HCT116 (cell line): Measurements from ENCODE around the gene CFDP1. TPM values are rescaled to one million over a fixed set of nuclear protein-coding genes. Genes with fewer than 3 reads are reported as not detected.

ENCODE experiments used
- ATAC-seq: fragments of 200-7000 bp; cut with Tn5 transposase; 2 replicates; pipeline ENCODE4 v1.9.1; 2020; ENCODE audit warnings: mild to moderate bottlenecking, moderate library complexity
- BruUV-seq: library from RNA; stranded (reverse); fragments of 400-500 nt; replicated peaks from 2 replicates; lab custom pipeline; 2021; lab: Mats Ljungman, UMichigan
- CTCF ChIA-PET: fragments of 300-600 bp; sonication (Branson Sonifier 250); formaldehyde crosslinking; loops from one replicate; lab custom pipeline; 2021; ENCODE audit warnings: antibody characterized with exemption; lab: Charles Lee
- POLR2A ChIA-PET: fragments of 300-600, 350-600 bp; sonication (Branson Sonifier 250); formaldehyde crosslinking; loops from one replicate; lab custom pipeline; 2021; ENCODE audit warnings: antibody characterized with exemption; lab: Charles Lee
- RAD21 ChIA-PET, 2 experiments: fragments of 300-600 bp; sonication (Branson Sonifier 250); formaldehyde crosslinking; loops; one replicate each; lab custom pipeline; 2023; ENCODE audit warnings: low total read pairs in 2 of 2; ENCODE audit not compliant: uncharacterized antibody in 2 of 2, unreplicated experiment in 2 of 2, low non-redundant PET in 1 of 2; lab: Charles Lee
- DNase-seq: peaks from one replicate; pipeline ENCODE4 v3.0.0-alpha.2; 2010; ENCODE audit warnings: low read depth, low spot score
- H2AFZ ChIP-seq: fragments of 200-600 bp; shearing (Covaris generic), sonication (generic); 2 replicates; pipeline ENCODE4 v1.6.1; 2017; ENCODE audit warnings: low read depth, mixed run types, mixed read lengths, antibody characterized with exemption, low read length; ENCODE audit not compliant: poor library complexity, severe bottlenecking
- H3K27ac ChIP-seq: 2 replicates; pipeline ENCODE4 v1.5.1; 2012; ENCODE audit warnings: low read depth, low read length
- H3K27me3 ChIP-seq: fragments of 200-600 bp; sonication (generic); 2 replicates; pipeline ENCODE4 v1.6.1; 2016; ENCODE audit warnings: mixed run types, low read length, mixed read lengths; ENCODE audit not compliant: insufficient read depth
- H3K36me3 ChIP-seq, 2 experiments: fragments of 200-500 bp in 1 of 2; fragments of 200-600 bp in 1 of 2; sonication (Bioruptor generic) in 1 of 2; sonication (generic) in 1 of 2; 2 replicates each; pipeline versions ENCODE4 v1.5.1 to v1.6.1; 2014 to 2016; ENCODE audit warnings: low read length in 2 of 2, inconsistent platforms in 1 of 2, mixed read lengths in 1 of 2, mixed run types in 1 of 2; ENCODE audit not compliant: insufficient read depth in 2 of 2, control insufficient read depth in 1 of 2
- H3K4me1 ChIP-seq, 2 experiments: fragments of 200-600 bp in 1 of 2; sonication (generic) in 1 of 2; 2 replicates each; pipeline versions ENCODE4 v1.5.1 to v1.6.1; 2012 to 2017; ENCODE audit warnings: low read length in 2 of 2, inconsistent platforms in 1 of 2, mild to moderate bottlenecking in 1 of 2, mixed read lengths in 1 of 2, mixed run types in 1 of 2, moderate library complexity in 1 of 2; ENCODE audit not compliant: insufficient read depth in 2 of 2, control insufficient read depth in 1 of 2
- H3K4me2 ChIP-seq: fragments of 200-600 bp; sonication (generic); 2 replicates; pipeline ENCODE4 v1.6.1; 2017; ENCODE audit warnings: mixed run types, low read length, mixed read lengths
- H3K4me3 ChIP-seq, 2 experiments: fragments of 200-600 bp in 1 of 2; sonication (generic) in 1 of 2; replicated peaks in 1 of 2; 2 replicates each; pipeline ENCODE4 v1.5.1; 2011 to 2016; ENCODE audit warnings: low read length in 2 of 2, control low read depth in 1 of 2, low read depth in 1 of 2, mild to moderate bottlenecking in 1 of 2, mixed read lengths in 1 of 2, mixed run types in 1 of 2
- H3K79me2 ChIP-seq: fragments of 200-600 bp; sonication (generic); 2 replicates; pipeline ENCODE4 v1.6.1; 2017; ENCODE audit warnings: mild to moderate bottlenecking, mixed run types, low read length, moderate library complexity, mixed read lengths; ENCODE audit not compliant: insufficient read depth
- H3K9ac ChIP-seq: fragments of 200-600 bp; sonication (generic); 2 replicates; pipeline ENCODE4 v1.6.1; 2016; ENCODE audit warnings: low read length, mixed read lengths
- H3K9me2 ChIP-seq: fragments of 200-600 bp; sonication (generic), shearing (Covaris generic); 2 replicates; pipeline ENCODE4 v1.6.1; 2017; ENCODE audit warnings: mixed run types, mild to moderate bottlenecking, moderate library complexity; ENCODE audit not compliant: insufficient read depth
- H3K9me3 ChIP-seq, 2 experiments: fragments of 200-500 bp in 1 of 2; fragments of 200-600 bp in 1 of 2; sonication (Bioruptor generic) in 1 of 2; sonication (generic) in 1 of 2; 2 replicates each; pipeline ENCODE4 v1.6.1; 2014 to 2017; ENCODE audit warnings: low read length in 2 of 2, mixed read lengths in 2 of 2, inconsistent platforms in 1 of 2, low read depth in 1 of 2, mild to moderate bottlenecking in 1 of 2, mixed run types in 1 of 2, moderate library complexity in 1 of 2; ENCODE audit not compliant: control insufficient read depth in 1 of 2, insufficient read depth in 1 of 2
- H4K20me1 ChIP-seq: fragments of 200-600 bp; sonication (generic), shearing (Covaris generic); 2 replicates; pipeline ENCODE4 v1.6.1; 2017; ENCODE audit warnings: mixed run types, mild to moderate bottlenecking, moderate library complexity; ENCODE audit not compliant: insufficient read depth
- CEBPB ChIP-seq: IDR thresholded peaks from 2 replicates; pipeline ENCODE4 v1.6.1; 2012; ENCODE audit warnings: low read depth
- EZH2 ChIP-seq: fragments of 200-600 bp; sonication (generic); IDR thresholded peaks from 2 replicates; pipeline ENCODE4 v1.6.1; 2017; ENCODE audit warnings: antibody characterized with exemption, mixed run types
- EZH2phosphoT487 ChIP-seq: fragments of 200-600 bp; IDR thresholded peaks from 2 replicates; pipeline ENCODE4 v1.6.1; 2018; ENCODE audit warnings: antibody characterized with exemption, borderline replicate concordance
- JUND ChIP-seq: IDR thresholded peaks from 2 replicates; pipeline ENCODE4 v1.6.1; 2012
- POLR2A ChIP-seq: IDR thresholded peaks from 2 replicates; pipeline ENCODE4 v1.7.0; 2011; ENCODE audit warnings: borderline replicate concordance; ENCODE audit not compliant: insufficient read depth, insufficient read length; ENCODE audit errors: extremely low read depth
- POLR2AphosphoS5 ChIP-seq: IDR thresholded peaks from 2 replicates; pipeline ENCODE4 v1.6.1; 2011; ENCODE audit warnings: mild to moderate bottlenecking, low read depth, low read length, moderate library complexity
- RAD21 ChIP-seq: IDR thresholded peaks from 2 replicates; pipeline ENCODE4 v1.6.1; 2012; ENCODE audit warnings: low read depth, mild to moderate bottlenecking
- SIN3A ChIP-seq: IDR thresholded peaks from 2 replicates; pipeline ENCODE4 v1.6.1; 2012; ENCODE audit warnings: low read depth
- SP1 ChIP-seq: IDR thresholded peaks from 2 replicates; pipeline ENCODE4 v1.6.1; 2012; ENCODE audit warnings: low read depth
- SRF ChIP-seq: IDR thresholded peaks from 2 replicates; pipeline ENCODE4 v1.6.1; 2012; ENCODE audit warnings: low read depth
- TCF7L2 ChIP-seq: IDR thresholded peaks from 2 replicates; pipeline ENCODE4 v1.7.0; 2011; ENCODE audit warnings: borderline replicate concordance, inconsistent platforms; ENCODE audit not compliant: insufficient read depth, insufficient read length; ENCODE audit errors: extremely low read depth
- YY1 ChIP-seq: IDR thresholded peaks from 2 replicates; pipeline ENCODE4 v1.6.1; 2011; ENCODE audit warnings: low read length, low read depth, moderate library complexity, mild to moderate bottlenecking; ENCODE audit not compliant: insufficient replicate concordance; ENCODE audit errors: extremely low read depth
- ZNF274 ChIP-seq: fragments of 200-500 bp; sonication (Bioruptor generic); IDR thresholded peaks from 2 replicates; pipeline ENCODE4 v1.6.1; 2014; ENCODE audit warnings: mild to moderate bottlenecking, low read depth, low read length, inconsistent platforms
- intact Hi-C: fragments of 100-400 bp; cut with micrococcal nuclease; formaldehyde crosslinking; loops from 2 replicates; pipeline ENCODE4 v1.10.0; 2022
- total RNA-seq: library from RNA; stranded (reverse); gene quantifications from one replicate; pipeline ENCODE4 v1.2.1, GENCODE V29; 2021; ENCODE audit not compliant: unreplicated experiment
- TF ChIP-seq, protein P1 (sequence below): IDR thresholded peaks from 2 replicates; pipeline ENCODE4 v1.6.1; 2012
- TF ChIP-seq, protein P2 (sequence below), 3 experiments: fragments of 200-600 bp in 1 of 3; sonication (generic) in 1 of 3; IDR thresholded peaks in 2 of 3; conservative IDR thresholded peaks in 1 of 3; 2 replicates each; pipeline ENCODE4 v1.5.1; 2012 to 2017; ENCODE audit warnings: low read depth in 2 of 3, low read length in 2 of 3, antibody characterized with exemption in 1 of 3, borderline replicate concordance in 1 of 3, control low read depth in 1 of 3, mild to moderate bottlenecking in 1 of 3, mixed read lengths in 1 of 3, mixed run types in 1 of 3, moderate library complexity in 1 of 3; ENCODE audit not compliant: insufficient read depth in 1 of 3
- TF ChIP-seq, protein P3 (sequence below): IDR thresholded peaks from 2 replicates; pipeline ENCODE4 v1.6.1; 2012

The CFDP1 gene
- total RNA-seq, 1 experiment from 2014 or later = 45.3 TPM

DNA sequence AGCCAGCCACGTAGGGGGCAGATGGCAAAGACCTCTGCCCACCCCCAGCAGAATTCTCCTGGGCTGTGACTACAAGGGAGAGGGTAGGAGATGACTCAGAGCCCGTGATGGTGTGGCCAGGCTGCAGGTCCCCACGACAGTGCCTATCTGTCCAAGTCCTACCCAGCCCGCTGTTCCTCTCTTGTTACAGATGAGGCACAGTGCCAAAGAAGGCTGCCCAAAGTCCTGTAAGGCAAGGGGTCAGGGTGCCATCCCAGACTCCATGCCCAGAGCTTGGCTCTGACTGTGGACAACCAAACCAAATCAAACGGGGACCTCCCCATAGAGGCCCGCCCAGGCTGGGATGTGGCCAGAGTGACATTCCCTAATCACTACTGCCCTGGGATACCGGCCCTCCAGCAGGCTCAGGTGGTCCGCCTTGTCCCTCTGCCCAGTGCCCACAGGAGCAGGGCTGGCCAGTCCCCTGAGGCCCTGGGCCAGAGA, 169.3 kb downstream of the CFDP1 start:
- DNase-seq = no peak
- TF ChIP-seq POLR2A (no peak), ZNF274 (no peak), JUND (no peak), EZH2 (no peak), EZH2phosphoT487 (no peak), RAD21 (no peak), TCF7L2 (no peak), YY1 (no peak), SRF (no peak), SP1 (no peak), POLR2AphosphoS5 (no peak; the same call in 1 of the 2 replicates), CEBPB (no peak), SIN3A (no peak)
- TF ChIP-seq, protein P1, sequence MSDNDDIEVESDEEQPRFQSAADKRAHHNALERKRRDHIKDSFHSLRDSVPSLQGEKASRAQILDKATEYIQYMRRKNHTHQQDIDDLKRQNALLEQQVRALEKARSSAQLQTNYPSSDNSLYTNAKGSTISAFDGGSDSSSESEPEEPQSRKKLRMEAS = no peak
- TF ChIP-seq, protein P2, sequence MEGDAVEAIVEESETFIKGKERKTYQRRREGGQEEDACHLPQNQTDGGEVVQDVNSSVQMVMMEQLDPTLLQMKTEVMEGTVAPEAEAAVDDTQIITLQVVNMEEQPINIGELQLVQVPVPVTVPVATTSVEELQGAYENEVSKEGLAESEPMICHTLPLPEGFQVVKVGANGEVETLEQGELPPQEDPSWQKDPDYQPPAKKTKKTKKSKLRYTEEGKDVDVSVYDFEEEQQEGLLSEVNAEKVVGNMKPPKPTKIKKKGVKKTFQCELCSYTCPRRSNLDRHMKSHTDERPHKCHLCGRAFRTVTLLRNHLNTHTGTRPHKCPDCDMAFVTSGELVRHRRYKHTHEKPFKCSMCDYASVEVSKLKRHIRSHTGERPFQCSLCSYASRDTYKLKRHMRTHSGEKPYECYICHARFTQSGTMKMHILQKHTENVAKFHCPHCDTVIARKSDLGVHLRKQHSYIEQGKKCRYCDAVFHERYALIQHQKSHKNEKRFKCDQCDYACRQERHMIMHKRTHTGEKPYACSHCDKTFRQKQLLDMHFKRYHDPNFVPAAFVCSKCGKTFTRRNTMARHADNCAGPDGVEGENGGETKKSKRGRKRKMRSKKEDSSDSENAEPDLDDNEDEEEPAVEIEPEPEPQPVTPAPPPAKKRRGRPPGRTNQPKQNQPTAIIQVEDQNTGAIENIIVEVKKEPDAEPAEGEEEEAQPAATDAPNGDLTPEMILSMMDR (IDR thresholded peaks at IDR 0.05 in 2 of 3, conservative IDR thresholded peaks at IDR 0.05 in 1 of 3; ENCODE audit: borderline replicate concordance in 1 of 3, insufficient read depth in 1 of 3, low read depth in 2 of 3, low read length in 2 of 3) = no peak
- TF ChIP-seq, protein P3, sequence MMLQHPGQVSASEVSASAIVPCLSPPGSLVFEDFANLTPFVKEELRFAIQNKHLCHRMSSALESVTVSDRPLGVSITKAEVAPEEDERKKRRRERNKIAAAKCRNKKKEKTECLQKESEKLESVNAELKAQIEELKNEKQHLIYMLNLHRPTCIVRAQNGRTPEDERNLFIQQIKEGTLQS = no peak
- intact Hi-C loops = loop anchor here (2.0 kb wide), 1 partner anchor 13 kb away; the partner anchor contains the start of gene BCAR1
- peak overlapping the region; percentile 88 for H3K27ac ChIP-seq
- no peaks in the 10 kb centered on the region for H4K20me1 ChIP-seq
- peak overlapping the region; percentile 82 to 91 for H3K4me3 ChIP-seq
- POLR2A ChIA-PET = no interaction called here
- peaks cover 42 to 53% of the 10 kb centered on the region in 2 experiments for H3K4me1 ChIP-seq
- ATAC-seq = no peak; the same call in 1 of the 2 replicates
- H3K9me2 ChIP-seq = no peaks in the 10 kb centered on the region
- H3K9ac ChIP-seq = peak overlapping the region; percentile 82
- RAD21 ChIA-PET = no interaction called here
- H2AFZ ChIP-seq = no peak overlapping the region
- no peaks in the 10 kb centered on the region for H3K36me3 ChIP-seq
- H3K79me2 ChIP-seq = peaks cover 59% of the 10 kb centered on the region
- no peaks in the 10 kb centered on the region for H3K9me3 ChIP-seq
- H3K27me3 ChIP-seq = no peaks in the 10 kb centered on the region
- BruUV-seq = TSS peak; percentile 41
- H3K4me2 ChIP-seq = peak overlapping the region; percentile 98
- CTCF ChIA-PET = no interaction called here
